K562 (cell line): ENCODE results near the gene ECHDC3. TPM values are rescaled to one million over a fixed set of nuclear protein-coding genes. Genes with fewer than 3 reads are reported as not detected.
A peak's percentile ranks its signal among the peaks of the same experiment; 100 is the strongest.

Source experiments
- ATAC-seq: fragments of 200-7000 bp; cut with Tn5 transposase; 3 replicates; pipeline ENCODE4 v1.9.1; 2020; ENCODE audit warnings: moderate library complexity
- BruUV-seq: library from RNA; stranded (reverse); fragments of 400-500 nt; replicated peaks from 2 replicates; lab custom pipeline; 2021; lab: Mats Ljungman, UMichigan
- CTCF ChIA-PET: fragments of 300-600 bp; formaldehyde crosslinking; extraction: SDS; loops from one replicate; lab custom pipeline; 2021; ENCODE audit warnings: low intra/inter-chr PET ratio; lab: Yijun Ruan, JAX
- POLR2A ChIA-PET: fragments of 300-600, 350-650 bp; sonication (Branson Sonifier 250); formaldehyde crosslinking; extraction: SDS; loops from one replicate; lab custom pipeline; 2021; ENCODE audit warnings: antibody characterized with exemption, inconsistent platforms; lab: Yijun Ruan, JAX
- DNase-seq, 4 experiments: peaks; one replicate each; pipeline versions ENCODE4 v3.0.0 to v3.0.0-alpha.2; 2011 to 2018; ENCODE audit warnings: low spot score in 3 of 4, mixed read lengths in 3 of 4; ENCODE audit errors: extremely low read depth in 1 of 4
- FAIRE-seq: peaks from 2 replicates; lab custom pipeline; 2011; peaks lifted over from hg19 to GRCh38; lab: Jason Lieb, UNC
- H2AFZ ChIP-seq: 2 replicates; pipeline ENCODE4 v1.6.0; 2011; ENCODE audit warnings: low read depth, low read length, control low read depth, inconsistent platforms
- H3K27ac ChIP-seq: fragments of 200-600 bp; 3 replicates; pipeline ENCODE4 v1.8.0; 2011; ENCODE audit warnings: low read depth, mild to moderate bottlenecking, control low read depth, inconsistent platforms, low read length, moderate library complexity, mixed read lengths; ENCODE audit errors: extremely low read depth
- H3K27me3 ChIP-seq, 2 experiments: fragments of 300-600 bp in 1 of 2; 2 replicates in 1 of 2; 3 replicates in 1 of 2; pipeline versions ENCODE4 v1.6.0 to v1.8.0; 2011; ENCODE audit warnings: inconsistent platforms in 2 of 2, low read length in 2 of 2, mild to moderate bottlenecking in 1 of 2, mixed read lengths in 1 of 2, moderate library complexity in 1 of 2; ENCODE audit not compliant: control insufficient read depth in 2 of 2, insufficient read depth in 2 of 2
- H3K36me3 ChIP-seq: fragments of 300-600 bp; 3 replicates; pipeline ENCODE4 v1.8.0; 2011; ENCODE audit warnings: mild to moderate bottlenecking, low read length, inconsistent platforms; ENCODE audit not compliant: control insufficient read depth, insufficient read depth
- H3K4me1 ChIP-seq, 2 experiments: fragments of 200-600 bp in 1 of 2; replicated peaks in 1 of 2; 2 replicates in 1 of 2; 3 replicates in 1 of 2; pipeline versions ENCODE4 v1.5.1 to v1.8.0; 2011; ENCODE audit warnings: inconsistent platforms in 2 of 2, low read length in 2 of 2, mild to moderate bottlenecking in 1 of 2, mixed read lengths in 1 of 2, moderate library complexity in 1 of 2; ENCODE audit not compliant: control insufficient read depth in 2 of 2, insufficient read depth in 2 of 2
- H3K4me2 ChIP-seq: 2 replicates; pipeline ENCODE4 v1.6.1; 2011; ENCODE audit warnings: low read length, control low read depth, inconsistent platforms, mixed read lengths; ENCODE audit not compliant: insufficient read depth
- H3K4me3 ChIP-seq: fragments of 200-600 bp; sonication (generic), shearing (Covaris generic); 2 replicates; pipeline ENCODE4 v1.5.1; 2016; ENCODE audit warnings: control low read depth, inconsistent platforms
- H3K79me2 ChIP-seq: fragments of 200-600 bp; 3 replicates; pipeline ENCODE4 v1.8.0; 2011; ENCODE audit warnings: low read length, inconsistent platforms; ENCODE audit not compliant: control insufficient read depth, insufficient read depth
- H3K9ac ChIP-seq, 2 experiments: 2 replicates each; pipeline versions ENCODE4 v1.6.0 to v1.6.1; 2011; ENCODE audit warnings: low read depth in 2 of 2, low read length in 2 of 2, control low read depth in 1 of 2, inconsistent platforms in 1 of 2, mild to moderate bottlenecking in 1 of 2, mixed read lengths in 1 of 2; ENCODE audit not compliant: insufficient read depth in 1 of 2
- H3K9me1 ChIP-seq: one replicate; pipeline ENCODE4 v1.6.0; 2011; ENCODE audit warnings: inconsistent platforms, mild to moderate bottlenecking, low read length, moderate library complexity; ENCODE audit not compliant: control insufficient read depth, insufficient read depth
- H3K9me3 ChIP-seq: replicated peaks from 2 replicates; pipeline ENCODE4 v1.5.1; 2011; ENCODE audit warnings: low read depth, low read length, inconsistent platforms; ENCODE audit not compliant: control insufficient read depth, insufficient read depth
- H4K20me1 ChIP-seq: replicated peaks from 2 replicates; pipeline ENCODE4 v1.6.1; 2011; ENCODE audit warnings: low read length, inconsistent platforms, mixed read lengths; ENCODE audit not compliant: control insufficient read depth, insufficient read depth
- ARID3A ChIP-seq: IDR thresholded peaks from 2 replicates; pipeline ENCODE4 v1.6.1; 2012; ENCODE audit warnings: low read depth, low read length, improper control_type of control experiment, borderline replicate concordance
- BRD9 ChIP-seq: fragments of 450-650 bp; IDR thresholded peaks from 2 replicates; pipeline ENCODE4 v1.6.1; 2018; ENCODE audit warnings: low read depth; ENCODE audit not compliant: partially characterized antibody
- DNMT1 ChIP-seq: fragments of 450-650 bp; IDR thresholded peaks from 2 replicates; pipeline ENCODE4 v1.6.1; 2016; ENCODE audit warnings: antibody characterized with exemption, mild to moderate bottlenecking
- EP400 ChIP-seq: fragments of 450-650 bp; IDR thresholded peaks from 2 replicates; pipeline ENCODE4 v1.6.1; 2017; ENCODE audit warnings: antibody characterized with exemption, mild to moderate bottlenecking, moderate library complexity
- PCBP2 ChIP-seq: fragments of 200-400 bp; formaldehyde crosslinking; IDR thresholded peaks from 2 replicates; pipeline ENCODE4 v1.6.1; 2018; ENCODE audit warnings: low read length, low read depth, mild to moderate bottlenecking, moderate library complexity; ENCODE audit not compliant: poor library complexity, severe bottlenecking
- RFX1 ChIP-seq: fragments of 450-650 bp; IDR thresholded peaks from 2 replicates; pipeline ENCODE4 v1.6.1; 2016; ENCODE audit warnings: mild to moderate bottlenecking, moderate library complexity
- SREBF1 ChIP-seq: fragments of 150-350 bp; IDR thresholded peaks from 2 replicates; pipeline ENCODE4 v1.6.1; 2014; ENCODE audit warnings: antibody characterized with exemption, low read depth, low read length, borderline replicate concordance
- SRSF3 ChIP-seq: fragments of 200-400 bp; formaldehyde crosslinking; IDR thresholded peaks from 2 replicates; pipeline ENCODE4 v1.6.1; 2016; ENCODE audit warnings: mild to moderate bottlenecking, low read length, moderate library complexity; ENCODE audit not compliant: insufficient read depth
- THRB ChIP-seq: fragments of 450-650 bp; formaldehyde crosslinking; conservative IDR thresholded peaks from 2 replicates; pipeline ENCODE4 v1.4.0; 2022; ENCODE audit warnings: mild to moderate bottlenecking, missing genetic modification characterization
- U2AF1 ChIP-seq: fragments of 200-400 bp; formaldehyde crosslinking; optimal IDR thresholded peaks from 2 replicates; pipeline ENCODE3; 2017; ENCODE audit warnings: mild to moderate bottlenecking, low read depth, low read length, moderate library complexity
- ZNF592 ChIP-seq: fragments of 450-650 bp; IDR thresholded peaks from 2 replicates; pipeline ENCODE4 v1.6.1; 2017; ENCODE audit warnings: antibody characterized with exemption, mild to moderate bottlenecking
- WGBS: fragments of 100-300 bp; shearing (Covaris generic); methylation state at CpG from one replicate; pipeline ENCODE4 v1.1.6; 2016; ENCODE audit warnings: low coverage, mixed read lengths; ENCODE audit not compliant: insufficient coverage; ENCODE audit errors: missing lambda C conversion rate; 5-methylcytosine and 5-hydroxymethylcytosine counted together
- in situ Hi-C: fragments of 300-500 bp; cut with MboI; formaldehyde crosslinking; loops from 4 replicates; pipeline ENCODE4 v1.15.0; 2018; ENCODE audit warnings: inconsistent platforms, mixed read lengths
- intact Hi-C: fragments of 100-400 bp; cut with micrococcal nuclease; formaldehyde crosslinking; loops from 2 replicates; pipeline ENCODE4 v1.14.2; 2022
- polyA plus RNA-seq, 8 experiments: library from polyadenylated mRNA; depleted of rRNA in 4 of 8; stranded (reverse) in 5 of 8; unstranded in 3 of 8; fragments of >200 nt; fragmentation: Nextera tagmentation in 2 of 8; fragmentation: Illumina TruSeq in 1 of 8; extraction: Ambion mirVana in 2 of 8; extraction: Trizol in 1 of 8; gene quantifications; 2 replicates each; pipeline versions ENCODE4 v1.2.1 to v1.2.3, GENCODE V29; 2011 to 2014; ENCODE audit warnings: inconsistent platforms in 1 of 8, missing spikeins in 1 of 8
- total RNA-seq, 7 experiments: library from RNA; depleted of rRNA in 6 of 7; stranded (reverse); fragments of >200 nt in 6 of 7; fragmentation: Illumina TruSeq in 2 of 7; extraction: Trizol in 2 of 7; gene quantifications; 2 replicates each; pipeline versions ENCODE4 v1.2.1 to v1.2.3, GENCODE V29; 2011 to 2021; ENCODE audit warnings: low replicate concordance in 1 of 7
- TF ChIP-seq, protein P1 (sequence below): IDR thresholded peaks from 2 replicates; pipeline ENCODE4 v1.6.1; 2011; ENCODE audit not compliant: insufficient read length; ENCODE audit errors: extremely low read depth

The ECHDC3 gene
- total and polyA plus RNA-seq, 9 of the 15 experiments (the other 6 are each of a cell fraction or from before 2014, with no cell fraction given): 0.53 to 21.9 (median 15.7) TPM

DNA sequence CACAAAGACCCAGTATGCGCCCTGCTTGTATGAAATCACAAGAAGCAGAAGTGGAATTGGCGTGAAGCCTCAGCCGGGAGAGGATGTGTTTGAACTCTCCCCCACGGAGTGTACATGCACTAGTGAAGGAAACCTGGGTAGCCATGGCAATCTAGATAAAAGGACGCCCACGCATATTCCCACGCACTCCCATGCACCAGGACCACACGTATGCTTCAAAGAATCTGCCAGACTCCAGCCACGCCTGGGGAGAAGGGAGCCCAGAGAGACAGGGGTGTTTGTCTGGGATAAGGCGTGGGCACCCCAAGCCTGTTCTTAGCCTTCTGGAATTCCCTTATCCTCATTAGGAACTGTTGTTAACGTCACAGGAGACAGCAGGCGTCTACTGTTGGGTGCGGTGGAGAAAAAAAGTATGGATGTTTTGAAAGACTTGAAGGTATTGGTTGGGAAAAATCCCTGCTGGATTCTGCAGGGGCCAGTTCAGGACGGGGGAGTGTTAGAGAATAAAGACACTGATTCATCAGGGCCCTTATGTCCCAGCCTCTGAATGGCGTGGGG is 28.9 kb upstream of the ECHDC3 start (continued):
- TF ChIP-seq, protein P1, sequence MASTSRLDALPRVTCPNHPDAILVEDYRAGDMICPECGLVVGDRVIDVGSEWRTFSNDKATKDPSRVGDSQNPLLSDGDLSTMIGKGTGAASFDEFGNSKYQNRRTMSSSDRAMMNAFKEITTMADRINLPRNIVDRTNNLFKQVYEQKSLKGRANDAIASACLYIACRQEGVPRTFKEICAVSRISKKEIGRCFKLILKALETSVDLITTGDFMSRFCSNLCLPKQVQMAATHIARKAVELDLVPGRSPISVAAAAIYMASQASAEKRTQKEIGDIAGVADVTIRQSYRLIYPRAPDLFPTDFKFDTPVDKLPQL: no peak
- TF ChIP-seq BRD9 (no peak), THRB (CRISPR knock-in tag) (no peak), DNMT1 (no peak), RFX1 (peak; percentile 80), SREBF1 (no peak)

- H3K9ac ChIP-seq: peak overlapping the region in 1 of 2 experiments; percentile 26; a peak in 1 of 4 replicates
- no peak overlapping the region; the same call in 1 of the 2 replicates for H2AFZ ChIP-seq
- DNase-seq (no peak), FAIRE-seq (no peak), ATAC-seq (no peak)
- no peak overlapping the region for H3K27ac ChIP-seq
- no TSS peak for BruUV-seq
- intact Hi-C loops (no loop called here), in situ Hi-C loops (no loop called here)
- no peaks in the 10 kb centered on the region for H4K20me1 ChIP-seq
- no peaks in the 10 kb centered on the region for H3K79me2 ChIP-seq
- no peaks in the 10 kb centered on the region for H3K27me3 ChIP-seq
- 76% methylated on average over 10 of the region's 10 CpGs for WGBS
- POLR2A ChIA-PET: no interaction called here
- H3K36me3 ChIP-seq: no peaks in the 10 kb centered on the region
- no peak overlapping the region for H3K4me2 ChIP-seq
- peaks cover 42 to 43% of the 10 kb centered on the region in 2 experiments for H3K4me1 ChIP-seq
- CTCF ChIA-PET: no interaction called here
- no peaks in the 10 kb centered on the region for H3K9me1 ChIP-seq
- H3K4me3 ChIP-seq: no peak overlapping the region
- peaks cover 3% of the 10 kb centered on the region; the same call in 1 of the 2 replicates for H3K9me3 ChIP-seq
- TF ChIP-seq PCBP2 (no peak), ARID3A (no peak), SRSF3 (no peak), ZNF592 (no peak), U2AF1 (no peak), EP400 (no peak)
Measured at GRCh38 chr10:11713963-11714362, 28.2 kb upstream of the ECHDC3 start.
